Stimulated activated CD8-positive, alpha-beta memory T cell treated with anti-CD3 and anti-CD28 coated beads, Interleukin-12 subunit alpha, Interleukin-12 subunit beta, amount 100 ng/mL, for 4 hours (primary cell): ENCODE data around the gene HEATR9.
"Not testable (repeated sequence)": the region's sequence is repeated elsewhere in the genome, so short reads cannot be mapped to it uniquely, and the experiment has no call there.

Source experiments
- DNase-seq: peaks from one replicate; pipeline ENCODE4 v3.0.0-alpha.2; 2020; ENCODE audit warnings: low read depth

Gene HEATR9, protein sequence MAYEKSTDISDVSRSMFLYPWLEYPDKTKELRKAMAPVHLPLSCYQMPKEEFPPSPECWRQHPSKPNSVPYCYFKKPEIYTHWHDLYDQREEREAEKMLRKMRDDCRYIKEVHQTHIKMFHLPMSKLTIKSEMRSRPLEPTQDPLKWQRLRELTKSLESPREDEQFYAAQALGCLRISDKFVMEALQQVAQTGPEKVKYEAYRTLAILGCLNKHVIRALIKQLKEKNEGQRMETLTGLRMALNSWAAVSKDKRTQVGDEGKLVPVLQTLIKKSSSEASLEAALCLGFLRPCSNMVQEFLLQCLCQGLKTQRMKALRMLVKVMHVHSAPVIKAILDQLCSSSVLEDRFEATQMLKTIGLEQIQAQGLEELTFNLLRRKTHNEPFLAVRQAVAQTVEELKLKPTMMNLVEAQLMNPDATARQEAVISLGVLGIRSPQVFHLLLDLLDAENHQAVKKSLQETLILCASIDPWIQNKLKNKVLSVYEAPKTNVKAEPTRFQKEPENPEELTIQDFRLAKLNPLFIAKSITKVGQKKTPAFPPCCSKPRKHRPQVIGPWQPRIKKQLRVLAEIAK

DNA sequence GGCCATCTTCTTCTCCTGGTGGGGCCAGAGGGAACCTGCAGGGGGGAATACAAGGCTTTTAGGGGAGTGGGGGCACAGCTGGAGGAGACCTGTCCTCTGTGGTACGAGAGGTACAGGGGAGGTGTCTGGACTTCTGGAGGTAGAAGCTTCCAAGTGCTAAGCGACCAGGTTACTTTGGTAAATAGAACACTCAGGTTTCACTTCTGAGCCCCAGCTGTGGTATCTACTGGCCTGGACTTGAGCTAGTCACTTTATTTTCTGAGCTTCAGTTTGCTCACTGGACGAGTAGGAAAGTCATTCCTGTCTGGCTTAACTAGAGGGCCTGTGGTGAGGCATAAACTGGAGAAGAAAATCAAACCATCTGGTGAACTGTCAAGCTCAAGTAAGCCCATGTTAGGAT, at the start of gene HEATR9:
HEATR9 (minus strand) TSS at position 155 of the 400 bp plus-strand sequence; CDS start at position 6, 149 bp downstream.
- no peak for DNase-seq

DNA sequence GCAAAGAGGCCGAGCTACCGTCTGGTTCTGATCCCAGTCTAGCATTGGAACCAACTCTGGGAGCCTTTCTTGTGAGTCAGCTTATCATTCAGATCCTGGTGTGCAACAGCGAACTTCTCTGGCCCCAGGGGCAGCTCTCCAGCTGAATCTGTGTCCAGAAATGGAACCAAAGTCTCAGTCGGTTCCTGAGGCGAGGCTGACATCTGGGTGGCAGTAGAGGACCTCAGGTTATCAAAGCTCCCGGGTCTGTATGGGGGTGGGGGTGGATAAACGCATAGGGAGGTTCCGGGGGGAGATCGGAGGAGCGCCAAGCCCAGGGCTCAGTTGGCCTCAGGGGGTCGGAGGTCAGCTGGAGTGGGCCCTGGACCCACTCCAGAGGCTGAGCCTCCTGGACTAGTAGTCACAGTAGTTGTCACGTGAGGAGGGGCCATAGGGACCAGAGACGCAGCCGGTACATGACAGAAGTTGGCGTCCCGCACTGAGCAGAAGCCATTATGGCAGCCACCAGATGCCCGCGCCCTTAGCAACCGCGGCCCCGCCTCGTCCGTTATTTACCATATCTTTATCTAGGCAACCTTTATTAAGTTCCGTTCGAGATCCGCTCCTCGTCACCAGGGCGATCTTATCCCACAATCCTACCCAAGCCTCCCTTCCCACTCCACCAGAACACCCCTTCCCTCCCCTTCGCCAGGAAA, 49.0 kb upstream of the HEATR9 start:
- DNase-seq, result no peak

DNA sequence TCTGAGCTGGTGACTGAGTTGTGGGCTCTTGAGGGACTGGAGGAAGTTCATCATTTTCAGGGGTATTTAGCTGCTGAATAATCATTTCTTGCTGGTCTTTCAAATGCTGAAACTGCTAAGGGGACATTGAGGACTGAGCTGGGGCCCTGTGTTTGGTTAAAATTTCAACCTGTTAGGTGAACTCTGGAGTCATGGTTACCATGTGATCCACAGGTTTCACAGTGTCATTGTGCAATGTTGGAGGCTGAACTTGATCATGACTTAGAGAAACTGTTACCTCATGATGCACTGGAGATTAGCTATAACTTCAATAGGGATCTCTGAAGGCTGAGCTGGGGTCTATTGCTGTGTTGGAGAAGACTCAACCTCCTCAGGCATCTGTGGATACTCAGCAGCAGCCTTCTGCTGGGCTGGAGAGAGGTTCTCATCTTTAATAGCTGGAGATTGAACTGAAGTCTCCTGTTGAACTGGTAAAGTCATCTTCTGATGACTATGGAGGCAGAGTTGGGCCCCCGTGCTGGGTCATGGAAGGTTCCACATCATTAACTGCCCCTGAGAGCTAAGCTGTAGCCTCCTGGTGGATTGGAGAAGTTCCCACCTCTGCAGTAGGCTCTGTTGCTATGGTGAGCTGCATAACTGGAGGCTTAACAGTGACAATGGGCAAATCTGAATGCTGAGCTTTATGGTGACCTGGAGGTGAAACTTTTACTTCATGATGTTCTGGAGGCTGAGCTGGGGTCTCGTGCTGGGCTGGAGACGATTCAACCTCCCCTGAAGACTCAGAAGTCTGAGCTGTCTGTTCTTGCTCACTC, 46.7 kb upstream of the HEATR9 start:
- DNase-seq, result no peak

DNA sequence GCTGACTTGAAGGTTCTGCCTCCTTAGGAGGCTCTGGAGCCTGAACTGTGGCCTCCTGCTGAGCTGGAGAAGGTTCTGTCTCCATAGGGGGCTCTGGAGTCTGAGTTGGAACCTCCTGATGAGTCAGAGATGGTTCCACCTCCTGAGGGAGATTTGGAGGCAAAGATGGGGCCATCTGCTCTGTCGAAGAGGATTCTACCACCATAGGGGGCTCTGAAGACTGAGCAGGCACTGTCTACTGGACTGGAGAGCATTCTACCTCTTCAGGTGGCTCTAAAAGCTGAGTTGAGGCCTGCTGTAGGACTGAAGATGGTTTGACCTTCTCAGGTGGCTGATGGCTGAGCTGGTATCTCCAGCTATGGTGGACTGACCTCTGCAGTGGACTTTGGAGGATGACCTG, 45.7 kb upstream of the HEATR9 start:
- no peak for DNase-seq

DNA sequence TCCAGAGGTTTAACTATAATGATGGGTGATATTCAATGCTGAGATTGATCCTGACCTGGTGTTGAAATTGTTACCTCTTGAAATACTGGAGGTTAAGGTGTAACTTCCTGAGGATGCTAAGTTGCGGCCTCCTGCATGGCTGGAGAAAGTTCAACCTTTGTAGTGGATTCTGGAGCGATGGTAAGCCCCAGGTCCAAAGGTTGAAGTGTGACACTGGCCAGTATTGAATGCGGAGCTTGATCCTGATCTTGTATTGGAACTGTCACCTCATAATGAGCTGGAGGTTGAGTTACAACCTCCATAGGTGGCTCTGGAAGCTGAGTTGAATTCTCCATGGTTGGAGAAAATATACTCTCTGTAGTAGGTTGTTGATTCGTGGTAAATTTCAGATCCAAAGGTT, 44.9 kb upstream of the HEATR9 start:
- DNase-seq, result no peak

DNA sequence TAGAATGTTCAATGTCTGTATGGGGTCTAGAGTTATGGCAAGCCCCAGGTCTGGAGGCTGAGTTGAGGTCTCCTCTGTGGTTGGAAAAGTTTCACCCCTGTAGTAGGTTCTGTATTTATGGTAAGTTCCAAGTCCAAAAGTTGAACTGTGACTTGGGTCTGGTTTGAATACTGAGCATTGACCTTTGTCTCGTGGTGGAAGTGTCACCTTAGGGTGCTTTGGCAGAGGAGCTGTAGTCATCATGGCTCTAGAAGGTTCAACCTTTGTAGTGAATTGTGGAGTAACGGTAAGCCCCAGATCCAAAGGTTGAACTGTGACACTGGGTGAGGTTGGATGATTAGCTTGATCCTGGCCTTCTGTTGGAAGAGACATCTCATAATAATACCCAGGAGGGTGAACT, 44.3 kb upstream of the HEATR9 start:
- DNase-seq, result no peak

DNA sequence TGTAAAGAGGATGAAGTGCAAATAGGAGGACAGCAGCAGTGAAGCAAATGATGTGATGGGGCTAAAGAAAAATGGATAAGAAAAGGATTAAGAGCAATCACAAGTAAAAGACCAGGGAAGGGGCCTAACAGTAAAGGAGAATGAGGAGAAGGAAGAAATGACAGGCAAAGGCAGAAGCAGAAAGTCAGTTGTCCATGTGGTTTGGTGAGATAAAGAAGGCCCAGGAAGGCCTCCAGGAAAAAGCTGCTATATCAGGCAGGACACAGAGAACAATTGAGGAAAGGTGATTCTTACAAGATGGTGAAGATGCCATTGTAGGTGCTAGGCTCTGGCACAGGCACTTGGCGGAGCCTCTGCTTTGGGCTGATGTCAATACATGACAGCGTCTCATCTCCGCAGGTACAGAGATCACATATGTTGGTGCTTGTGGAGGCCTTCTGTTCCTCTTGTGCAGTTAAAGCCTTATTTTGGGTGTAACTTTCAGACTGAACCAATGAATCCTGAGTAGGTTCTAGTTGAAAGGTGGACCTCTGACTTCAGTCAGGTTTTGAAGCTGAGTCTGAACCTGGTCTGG, 43.7 kb upstream of the HEATR9 start:
- DNase-seq, result no peak

DNA sequence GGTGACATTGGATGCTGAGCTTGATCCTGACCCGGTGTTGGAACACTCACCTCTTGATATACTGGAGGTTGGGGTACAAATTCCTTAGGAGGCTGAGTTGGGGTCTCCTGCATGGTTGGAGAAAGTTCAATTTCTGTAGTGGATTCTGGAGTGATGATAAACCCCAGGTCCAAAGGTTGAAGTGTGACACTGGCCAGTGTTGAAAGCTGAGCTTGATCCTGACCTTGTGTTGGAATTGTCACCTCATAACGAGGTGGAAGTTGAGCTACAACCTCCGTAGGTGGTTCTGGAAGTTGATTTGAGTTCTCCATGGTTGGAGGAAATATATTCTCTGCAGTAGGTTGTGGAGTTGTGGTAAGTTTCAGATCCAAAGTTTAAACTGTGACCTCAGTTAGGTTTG, 40.7 kb upstream of the HEATR9 start:
- no peak for DNase-seq

DNA sequence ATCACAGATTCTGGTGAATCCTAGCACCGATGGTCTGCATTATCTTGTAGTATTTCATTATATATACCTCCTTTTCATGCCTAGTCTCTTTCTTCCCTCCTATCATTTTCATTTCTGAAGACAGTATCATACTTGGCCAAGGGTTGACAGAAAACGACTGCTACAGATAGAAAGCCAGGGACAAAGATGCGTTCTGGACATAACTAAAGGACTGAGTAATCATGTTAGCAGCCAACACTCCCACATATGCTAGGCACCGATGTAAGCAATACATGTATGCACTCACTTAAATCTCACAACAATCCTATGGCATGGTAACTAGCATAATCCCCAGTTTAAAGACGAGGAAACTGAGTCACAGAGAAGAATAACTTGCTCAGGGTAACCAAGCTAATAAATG, 39.0 kb upstream of the HEATR9 start:
- DNase-seq, result no peak

DNA sequence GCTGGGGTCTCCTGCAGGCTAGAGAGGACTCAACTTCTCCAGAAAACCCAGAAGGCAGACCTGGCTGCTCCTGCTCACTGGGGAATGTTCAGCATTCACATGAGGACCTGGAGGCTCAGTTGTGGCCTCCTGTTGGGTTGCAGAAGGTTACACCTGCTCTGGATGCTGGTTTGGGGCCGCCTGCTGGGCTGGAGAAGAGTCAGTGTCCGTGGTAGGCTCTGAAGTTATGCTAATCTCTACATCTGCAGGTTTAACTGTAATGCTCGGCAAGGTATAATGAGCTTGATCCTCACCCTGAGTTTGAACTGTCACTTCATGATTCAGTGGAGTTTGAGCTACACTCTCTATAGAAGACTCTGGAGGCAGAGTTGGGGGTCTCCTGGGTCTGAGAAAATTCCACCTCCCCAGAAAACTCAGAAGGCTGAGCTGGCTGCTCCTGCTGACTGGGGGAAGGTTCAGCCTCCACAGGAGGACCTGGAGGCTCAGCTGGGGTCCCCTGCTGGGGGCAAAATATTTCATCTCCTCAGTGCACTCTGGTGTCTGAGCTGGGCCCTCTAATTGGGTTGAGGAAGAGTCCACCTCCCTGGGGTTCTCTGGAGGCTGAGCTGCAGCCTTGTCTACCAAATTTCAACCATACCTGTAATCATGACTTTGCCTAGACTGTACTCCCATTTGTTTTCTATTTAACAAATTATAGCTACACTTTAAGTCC, 38.4 kb upstream of the HEATR9 start:
- no peak for DNase-seq

DNA sequence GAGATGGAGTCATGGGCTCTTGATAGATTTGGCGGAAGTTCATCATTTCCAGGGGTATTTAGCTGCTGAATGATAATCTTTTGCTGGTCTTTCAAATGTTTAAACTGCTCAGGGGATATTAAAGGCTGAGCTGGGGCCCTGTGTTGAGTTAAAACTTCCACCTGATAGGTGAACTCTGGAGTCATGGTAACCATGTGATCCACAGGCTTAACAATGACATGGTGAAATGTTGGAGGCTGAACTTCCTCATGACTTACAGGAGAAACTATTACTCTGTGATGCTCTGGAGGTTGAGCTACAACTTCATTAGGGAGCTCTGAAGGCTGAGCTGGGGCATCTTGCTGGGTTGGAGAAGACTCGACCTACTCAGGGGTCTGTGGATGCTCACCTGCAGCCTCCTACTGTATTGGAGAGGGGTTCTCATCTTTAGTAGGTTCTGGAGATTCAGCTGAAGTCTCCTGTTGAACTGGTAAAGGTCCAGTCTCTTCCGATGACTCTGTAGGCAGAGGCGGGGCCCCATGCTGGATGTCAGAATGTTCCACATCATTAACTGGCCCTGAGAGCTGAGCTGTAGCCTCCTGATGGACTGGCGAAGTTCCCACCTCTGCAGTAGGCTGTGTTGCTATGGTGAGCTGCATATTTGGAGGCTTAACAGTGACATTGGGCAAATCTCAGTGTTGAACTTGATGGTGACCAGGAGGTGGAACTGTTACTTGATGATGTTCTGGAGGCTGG, 37.7 kb upstream of the HEATR9 start:
- DNase-seq, result no peak

DNA sequence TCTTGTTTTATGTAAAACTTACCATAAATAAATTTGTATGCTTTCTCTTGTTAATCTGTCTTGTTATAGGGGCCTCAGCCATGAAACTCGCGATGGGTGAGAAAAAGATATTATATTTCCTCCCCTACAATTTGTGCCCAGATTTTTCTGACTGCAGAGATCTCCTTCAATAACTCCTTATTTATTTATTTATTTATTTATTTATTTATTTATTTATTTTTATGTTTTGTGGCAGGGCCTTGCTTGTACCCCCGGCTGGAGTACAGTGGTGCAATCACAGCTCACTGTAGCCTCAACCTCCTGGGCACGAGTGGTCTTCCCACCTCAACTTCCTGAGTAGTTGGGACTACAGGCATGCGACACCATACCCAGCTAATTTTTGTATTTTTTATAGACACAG, 34.8 kb upstream of the HEATR9 start:
- no peak for DNase-seq

DNA sequence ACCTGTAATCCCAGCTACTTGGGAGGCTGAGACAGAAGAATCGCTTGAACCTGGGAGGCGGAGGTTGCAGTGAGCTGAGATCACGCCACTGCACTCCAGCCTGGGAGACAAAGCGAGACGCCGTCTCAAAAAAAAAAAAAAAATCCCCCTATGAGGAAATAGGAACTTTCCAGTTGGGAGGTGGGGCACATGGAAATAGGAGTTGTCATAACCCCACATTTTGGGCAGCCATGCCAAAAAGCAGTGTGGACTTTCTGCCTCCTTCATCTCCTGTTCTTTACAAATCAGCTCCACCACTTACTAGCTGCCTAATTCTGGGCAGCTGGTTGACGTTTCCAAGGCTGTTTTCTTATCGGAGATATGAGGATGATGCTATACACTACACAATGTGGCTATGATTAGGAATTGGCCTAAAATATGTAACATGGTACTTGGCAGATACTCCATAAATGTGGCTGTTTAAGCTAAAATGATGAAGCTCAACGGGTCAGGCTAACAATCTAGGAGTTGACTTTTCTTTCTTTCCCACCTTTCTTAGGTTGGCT, 33.0 kb upstream of the HEATR9 start:
- no peak for DNase-seq

DNA sequence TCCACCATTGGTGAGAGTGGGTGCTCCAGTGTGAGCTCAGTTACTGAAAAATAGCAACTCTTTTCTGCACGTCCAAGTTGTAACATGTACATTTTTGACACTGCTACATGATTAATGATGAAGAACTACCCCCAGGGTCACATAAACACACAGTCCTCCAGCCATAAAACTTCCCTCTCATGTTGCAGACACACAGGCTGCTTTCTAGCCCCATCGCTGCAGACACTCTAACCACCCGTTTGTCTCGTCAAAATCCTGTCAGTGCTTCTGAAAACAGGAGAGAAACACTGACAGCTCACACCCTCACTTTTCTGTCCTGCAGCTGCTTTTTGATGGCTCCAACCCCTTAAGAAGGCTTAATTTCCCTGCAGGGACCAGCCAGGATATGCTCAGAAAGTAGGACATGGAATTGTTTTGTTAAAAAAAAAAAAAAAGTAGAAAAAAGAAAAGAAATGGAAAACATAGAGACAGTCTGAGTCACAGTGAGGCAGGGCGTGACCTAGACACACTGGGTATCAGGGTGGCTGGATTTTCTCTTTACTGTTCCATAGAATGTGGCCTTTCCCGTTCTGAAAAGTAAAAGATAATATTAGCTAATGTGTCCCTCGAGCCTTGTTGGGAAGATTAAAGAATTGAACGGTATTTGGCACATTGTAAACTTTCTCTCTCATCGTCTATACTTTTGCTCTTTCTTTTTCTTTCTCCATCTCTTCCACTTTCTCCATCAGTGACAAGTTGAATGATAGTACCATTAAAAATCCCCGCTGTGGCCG, 32.2 kb upstream of the HEATR9 start:
- DNase-seq, result no peak

DNA sequence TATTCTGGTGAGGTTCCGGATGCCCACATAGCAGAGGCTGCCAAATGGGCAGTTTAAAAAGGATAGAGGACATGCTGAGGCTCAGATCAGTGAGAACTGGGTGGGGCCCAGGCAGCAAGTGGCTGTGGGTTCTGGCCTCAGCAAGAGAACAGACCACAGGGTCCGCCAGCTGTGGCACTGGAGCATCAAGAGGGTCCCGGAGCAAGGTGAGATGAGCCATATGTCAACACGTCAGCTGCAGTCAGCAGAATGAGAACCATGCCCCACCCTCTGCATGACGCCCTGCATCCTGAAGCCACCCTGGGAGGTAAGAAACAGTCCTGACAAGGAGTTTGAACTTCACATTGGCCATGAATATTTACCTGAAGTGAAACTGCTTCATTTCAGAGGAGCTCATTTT, 31.6 kb upstream of the HEATR9 start:
- no peak for DNase-seq

DNA sequence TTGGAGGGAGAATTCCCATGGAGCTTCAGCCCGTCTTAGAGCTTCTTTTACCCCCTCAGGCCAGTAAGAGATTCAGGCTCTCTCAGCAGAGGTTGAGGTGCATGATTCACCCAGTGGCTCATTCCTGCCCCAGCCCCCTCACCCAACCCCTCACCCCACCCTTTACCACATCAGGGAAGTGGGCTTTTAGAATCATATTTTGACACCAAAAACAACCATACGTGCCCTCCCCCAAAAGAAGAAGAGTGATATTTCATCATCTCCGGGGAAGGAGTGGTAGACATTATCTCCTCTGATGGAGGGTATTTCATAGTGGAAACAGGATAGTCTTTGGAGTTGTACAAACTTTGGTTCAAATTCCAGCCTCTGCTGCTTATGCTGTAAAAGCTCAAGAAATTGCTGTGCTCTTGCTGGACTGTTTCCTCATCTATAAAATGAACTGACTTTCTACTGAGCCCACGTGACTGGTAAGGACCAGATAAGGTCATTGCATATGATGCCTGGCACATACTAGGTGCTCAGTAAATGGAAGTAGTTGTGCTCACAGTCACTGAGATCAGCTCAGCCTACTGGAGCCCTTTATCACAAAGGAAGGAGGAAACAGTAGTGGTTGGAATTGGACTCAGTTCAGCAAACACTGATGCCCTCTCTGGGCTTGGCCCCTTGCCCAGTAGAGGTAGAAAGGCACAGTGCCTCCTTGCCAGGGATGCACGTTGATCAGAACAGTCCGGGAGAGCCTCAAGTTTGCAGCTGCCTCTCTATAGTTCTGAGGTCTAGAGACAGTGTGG, 29.8 kb upstream of the HEATR9 start:
- DNase-seq, result no peak

DNA sequence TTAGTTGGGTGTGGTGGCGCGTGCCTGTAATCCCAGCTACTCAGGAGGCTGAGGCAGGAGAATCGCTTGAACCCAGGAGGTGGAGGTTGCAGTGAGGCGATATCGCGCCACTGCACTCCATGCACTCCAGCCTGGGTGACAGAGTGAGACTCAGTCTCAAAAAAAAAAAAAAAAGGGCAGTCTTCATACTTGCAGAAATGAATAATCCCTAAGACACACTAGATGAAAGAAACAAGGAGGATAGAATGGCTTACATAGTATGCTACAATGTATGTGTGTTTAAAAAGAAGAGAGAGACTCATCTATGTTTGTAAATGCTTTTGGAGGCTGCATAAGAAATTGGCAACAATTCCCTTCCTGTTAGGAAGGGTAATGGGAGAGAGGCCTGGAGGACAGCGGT, 29.1 kb upstream of the HEATR9 start:
- not testable (repeated sequence) for DNase-seq

DNA sequence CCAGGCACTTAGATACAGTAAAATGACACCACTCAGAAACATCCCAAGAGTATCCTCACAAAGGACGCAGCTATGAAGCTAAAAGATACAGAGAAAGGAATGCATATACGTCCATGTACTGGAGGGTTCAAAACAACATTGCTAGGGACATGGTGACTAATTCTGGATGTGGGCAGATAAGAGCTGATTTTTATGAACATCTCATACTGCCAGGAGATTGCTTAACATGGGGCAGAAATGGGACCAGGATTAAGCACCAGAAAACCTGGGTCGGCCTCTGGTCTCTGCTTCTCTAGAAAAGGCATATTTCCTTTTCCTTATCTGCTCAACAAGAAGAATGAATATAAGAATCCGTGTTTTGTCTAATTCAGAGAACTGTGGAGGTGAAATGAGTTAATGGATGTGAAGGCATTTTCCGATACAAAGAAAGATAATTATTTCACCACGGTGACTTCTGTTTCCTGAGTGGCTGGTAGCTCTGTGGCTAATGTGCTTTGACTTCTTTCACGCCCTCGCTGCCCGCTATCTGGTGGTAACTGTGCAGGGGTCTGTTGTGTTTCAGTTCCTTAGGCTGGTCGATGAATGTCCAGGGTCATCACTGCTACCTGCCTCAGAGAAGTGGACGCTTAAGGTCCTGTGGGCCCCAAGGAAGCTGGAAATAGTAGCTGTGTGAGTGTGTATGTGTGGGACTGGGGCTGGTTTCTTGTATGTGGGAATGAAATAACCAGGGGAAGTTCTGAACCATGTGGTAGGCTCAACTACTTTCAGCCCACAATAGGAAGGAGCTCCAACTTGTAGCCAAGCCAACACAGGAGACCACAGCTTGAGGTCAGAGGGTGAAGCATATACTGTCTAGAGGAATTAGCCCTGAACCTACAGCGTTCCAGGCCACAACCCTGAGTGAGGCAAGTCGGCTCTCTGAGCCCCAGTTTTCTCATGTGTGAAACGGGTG, 27.2 kb upstream of the HEATR9 start:
- no peak for DNase-seq
